Mesendoderm (in vitro differentiated cells): ENCODE data around the gene CLDN15.

Source experiments
- DNase-seq: peaks from one replicate; pipeline ENCODE4 v3.0.0; 2013
- H2AK5ac ChIP-seq: 2 replicates; pipeline ENCODE4 v1.6.1; 2013; ENCODE audit warnings: low read length, inconsistent platforms
- H2BK120ac ChIP-seq: 2 replicates; pipeline ENCODE4 v1.6.1; 2013; ENCODE audit warnings: low read depth, mild to moderate bottlenecking, low read length, moderate library complexity, mixed read lengths
- H2BK15ac ChIP-seq: replicated peaks from 2 replicates; pipeline ENCODE4 v1.6.1; 2013; ENCODE audit warnings: low read depth, mild to moderate bottlenecking, moderate library complexity
- H2BK5ac ChIP-seq: 2 replicates; pipeline ENCODE4 v1.6.1; 2013; ENCODE audit warnings: low read length, inconsistent platforms
- H3K18ac ChIP-seq: 2 replicates; pipeline ENCODE4 v1.6.1; 2013; ENCODE audit warnings: mild to moderate bottlenecking, low read length, mixed read lengths
- H3K23ac ChIP-seq: one replicate; pipeline ENCODE4 v1.6.1; 2013; ENCODE audit warnings: low read length
- H3K27ac ChIP-seq: 2 replicates; pipeline ENCODE4 v1.5.1; 2013; ENCODE audit warnings: low read depth, mild to moderate bottlenecking, inconsistent platforms, low read length, moderate library complexity
- H3K27me3 ChIP-seq: 2 replicates; pipeline ENCODE4 v1.6.1; 2013; ENCODE audit warnings: low read length, control low read depth, mild to moderate bottlenecking, inconsistent platforms; ENCODE audit not compliant: insufficient read depth, poor library complexity
- H3K36me3 ChIP-seq: 2 replicates; pipeline ENCODE4 v1.6.1; 2013; ENCODE audit warnings: low read length, inconsistent platforms; ENCODE audit not compliant: control insufficient read depth, insufficient read depth
- H3K4ac ChIP-seq: one replicate; pipeline ENCODE4 v1.6.1; 2013; ENCODE audit warnings: low read depth, mild to moderate bottlenecking, low read length, moderate library complexity
- H3K4me1 ChIP-seq: 2 replicates; pipeline ENCODE4 v1.6.1; 2013; ENCODE audit warnings: low read depth, low read length, inconsistent platforms; ENCODE audit not compliant: control insufficient read depth
- H3K4me2 ChIP-seq: 2 replicates; pipeline ENCODE4 v1.6.1; 2013; ENCODE audit warnings: low read length
- H3K4me3 ChIP-seq: 2 replicates; pipeline ENCODE4 v1.5.1; 2013; ENCODE audit warnings: mild to moderate bottlenecking, low read length
- H3K56ac ChIP-seq: one replicate; pipeline ENCODE4 v1.6.1; 2013; ENCODE audit warnings: low read length
- H3K79me1 ChIP-seq: 2 replicates; pipeline ENCODE4 v1.6.1; 2013; ENCODE audit warnings: low read length, inconsistent platforms
- H3K79me2 ChIP-seq: 2 replicates; pipeline ENCODE4 v1.6.1; 2013; ENCODE audit warnings: mild to moderate bottlenecking, low read length; ENCODE audit not compliant: control insufficient read depth, insufficient read depth
- H3K9ac ChIP-seq: 2 replicates; pipeline ENCODE4 v1.6.1; 2013; ENCODE audit warnings: low read length, inconsistent platforms
- H4K5ac ChIP-seq: one replicate; pipeline ENCODE4 v1.6.1; 2013; ENCODE audit warnings: low read length
- H4K8ac ChIP-seq: one replicate; pipeline ENCODE4 v1.6.1; 2013; ENCODE audit warnings: low read depth, mild to moderate bottlenecking, control low read depth, low read length, moderate library complexity
- WGBS: extraction: QIAGEN DNeasy Blood & Tissue Kit; methylation state at CpG from one replicate; pipeline ENCODE4 v1.1.7; 2013; ENCODE audit warnings: low lambda C conversion rate, missing lambda C conversion rate; ENCODE audit not compliant: insufficient coverage; ENCODE audit errors: extremely low coverage; 5-methylcytosine and 5-hydroxymethylcytosine counted together

Gene CLDN15

GRCh38 chr7:101278461-101279292 lies 41.1 kb upstream of the CLDN15 start:
- DNase-seq: no peak
- Histone ChIP-seq H3K27me3 (no peaks in the 10 kb centered on the region), H3K18ac (no peak overlapping the region), H2AK5ac (no peak overlapping the region), H3K4me3 (no peak overlapping the region), H3K36me3 (no peaks in the 10 kb centered on the region), H4K8ac (no peak overlapping the region), H3K79me1 (no peaks in the 10 kb centered on the region), H3K56ac (no peak overlapping the region), H2BK15ac (no peak overlapping the region), H3K4me2 (no peak overlapping the region), H3K9ac (no peak overlapping the region), H2BK5ac (no peak overlapping the region), H3K27ac (no peak overlapping the region), H3K79me2 (no peaks in the 10 kb centered on the region), H2BK120ac (no peak overlapping the region), H3K4me1 (no peaks in the 10 kb centered on the region), H3K4ac (no peak overlapping the region), H3K23ac (no peak overlapping the region), H4K5ac (no peak overlapping the region)
- WGBS: no CpG with 5 or more reads among the region's 24 CpGs

GRCh38 chr7:101277155-101277554 lies 39.6 kb upstream of the CLDN15 start:
- no peaks in the 10 kb centered on the region for H3K27me3 ChIP-seq
- no peak overlapping the region for H2AK5ac ChIP-seq
- no peak overlapping the region for H2BK5ac ChIP-seq
- no peak overlapping the region for H3K4me3 ChIP-seq
- no peak overlapping the region for H2BK120ac ChIP-seq
- H2BK15ac ChIP-seq: no peak overlapping the region
- H3K9ac ChIP-seq: no peak overlapping the region
- no peak overlapping the region for H3K18ac ChIP-seq
- no CpG with 5 or more reads among the region's 9 CpGs for WGBS
- H3K4me2 ChIP-seq: no peak overlapping the region
- no peak overlapping the region for H4K8ac ChIP-seq
- no peak overlapping the region for H3K4ac ChIP-seq
- no peak overlapping the region for H4K5ac ChIP-seq
- no peaks in the 10 kb centered on the region for H3K4me1 ChIP-seq
- H3K36me3 ChIP-seq: no peaks in the 10 kb centered on the region
- no peaks in the 10 kb centered on the region for H3K79me1 ChIP-seq
- no peak overlapping the region for H3K56ac ChIP-seq
- no peak overlapping the region for H3K23ac ChIP-seq
- no peak for DNase-seq
- no peaks in the 10 kb centered on the region for H3K79me2 ChIP-seq
- H3K27ac ChIP-seq: no peak overlapping the region

GRCh38 chr7:101273206-101273605 lies 35.6 kb upstream of the CLDN15 start:
- Histone ChIP-seq H4K8ac (no peak overlapping the region), H3K27ac (no peak overlapping the region), H3K18ac (no peak overlapping the region), H3K23ac (no peak overlapping the region), H2BK5ac (no peak overlapping the region), H3K4me1 (no peaks in the 10 kb centered on the region), H2AK5ac (no peak overlapping the region), H3K9ac (no peak overlapping the region), H4K5ac (no peak overlapping the region), H3K4me2 (no peak overlapping the region), H3K27me3 (no peaks in the 10 kb centered on the region), H3K79me1 (no peaks in the 10 kb centered on the region), H2BK120ac (no peak overlapping the region), H3K56ac (no peak overlapping the region), H3K4ac (no peak overlapping the region), H3K4me3 (no peak overlapping the region), H2BK15ac (no peak overlapping the region), H3K79me2 (no peaks in the 10 kb centered on the region), H3K36me3 (no peaks in the 10 kb centered on the region)
- DNase-seq: no peak
- WGBS: no CpG with 5 or more reads among the region's 4 CpGs

GRCh38 chr7:101271021-101271420 lies 33.4 kb upstream of the CLDN15 start:
- no CpG with 5 or more reads among the region's 5 CpGs for WGBS
- H2BK15ac ChIP-seq: no peak overlapping the region
- H3K79me2 ChIP-seq: no peaks in the 10 kb centered on the region
- H2BK120ac ChIP-seq: no peak overlapping the region
- no peak overlapping the region for H4K8ac ChIP-seq
- no peaks in the 10 kb centered on the region for H3K79me1 ChIP-seq
- no peak overlapping the region for H3K23ac ChIP-seq
- no peak overlapping the region for H3K56ac ChIP-seq
- no peak overlapping the region for H3K27ac ChIP-seq
- H3K4me3 ChIP-seq: no peak overlapping the region
- H3K18ac ChIP-seq: no peak overlapping the region
- no peak overlapping the region for H3K9ac ChIP-seq
- no peak overlapping the region for H3K4ac ChIP-seq
- no peaks in the 10 kb centered on the region for H3K4me1 ChIP-seq
- no peak overlapping the region for H4K5ac ChIP-seq
- no peak overlapping the region for H2BK5ac ChIP-seq
- H3K27me3 ChIP-seq: no peaks in the 10 kb centered on the region
- H3K4me2 ChIP-seq: no peak overlapping the region
- H2AK5ac ChIP-seq: no peak overlapping the region
- H3K36me3 ChIP-seq: no peaks in the 10 kb centered on the region
- DNase-seq: no peak

- no peak overlapping the region for H3K27ac ChIP-seq
- H3K27me3 ChIP-seq: no peaks in the 10 kb centered on the region
- no peak overlapping the region for H3K4ac ChIP-seq
- no peak overlapping the region for H4K8ac ChIP-seq
- no peak overlapping the region for H3K56ac ChIP-seq
- no CpG with 5 or more reads among the region's 21 CpGs for WGBS
- H3K36me3 ChIP-seq: no peaks in the 10 kb centered on the region
- H3K4me2 ChIP-seq: no peak overlapping the region
- no peak overlapping the region for H2BK5ac ChIP-seq
- no peaks in the 10 kb centered on the region for H3K79me1 ChIP-seq
- no peak overlapping the region for H3K23ac ChIP-seq
- H3K18ac ChIP-seq: no peak overlapping the region
- no peak overlapping the region for H3K4me3 ChIP-seq
- no peaks in the 10 kb centered on the region for H3K79me2 ChIP-seq
- H3K4me1 ChIP-seq: no peaks in the 10 kb centered on the region
- H2AK5ac ChIP-seq: no peak overlapping the region
- no peak overlapping the region for H3K9ac ChIP-seq
- no peak overlapping the region for H2BK15ac ChIP-seq
- DNase-seq: no peak
- H4K5ac ChIP-seq: no peak overlapping the region
- no peak overlapping the region for H2BK120ac ChIP-seq
Measured at GRCh38 chr7:101269664-101270063, 32.1 kb upstream of the CLDN15 start.
